MCF 10A (cell line): Measurements from ENCODE around the gene MTERF4. TPM values are rescaled to one million over a fixed set of nuclear protein-coding genes. Genes with fewer than 3 reads are reported as not detected.

Source experiments
- BruUV-seq: library from RNA; stranded (reverse); fragments of 400-500 nt; replicated peaks from 2 replicates; lab custom pipeline; 2021; lab: Mats Ljungman, UMichigan
- CTCF ChIA-PET: fragments of 300-600 bp; sonication (Branson Sonifier 250); formaldehyde crosslinking; extraction: SDS; loops from one replicate; lab custom pipeline; 2021; ENCODE audit warnings: antibody characterized with exemption, inconsistent platforms; lab: Yijun Ruan, JAX
- POLR2A ChIA-PET: fragments of 300-600, 350-650 bp; sonication (Branson Sonifier 250); formaldehyde crosslinking; extraction: SDS; loops from one replicate; lab custom pipeline; 2020; ENCODE audit warnings: antibody characterized with exemption, inconsistent platforms; lab: Yijun Ruan, JAX
- DNase-seq: peaks from one replicate; pipeline ENCODE4 v3.0.0-alpha.2; 2018; ENCODE audit not compliant: unreplicated experiment
- H3K27ac Mint-ChIP-seq: one replicate; pipeline ENCODE4 v1.8.0; 2022; ENCODE audit warnings: mild to moderate bottlenecking, low read depth, mixed read lengths; ENCODE audit not compliant: unreplicated experiment
- H3K27me3 Mint-ChIP-seq: one replicate; pipeline ENCODE4 v1.8.0; 2022; ENCODE audit warnings: mixed read lengths; ENCODE audit not compliant: insufficient read depth, unreplicated experiment
- H3K36me3 Mint-ChIP-seq: one replicate; pipeline ENCODE4 v1.8.0; 2022; ENCODE audit warnings: mild to moderate bottlenecking, moderate library complexity, mixed read lengths; ENCODE audit not compliant: insufficient read depth, unreplicated experiment
- H3K4me1 Mint-ChIP-seq: one replicate; pipeline ENCODE4 v1.8.0; 2022; ENCODE audit warnings: mixed read lengths; ENCODE audit not compliant: insufficient read depth, unreplicated experiment
- H3K4me3 Mint-ChIP-seq: one replicate; pipeline ENCODE4 v1.8.0; 2022; ENCODE audit warnings: mild to moderate bottlenecking, moderate library complexity, mixed read lengths; ENCODE audit not compliant: unreplicated experiment
- H3K9me3 Mint-ChIP-seq: one replicate; pipeline ENCODE4 v1.8.0; 2022; ENCODE audit warnings: mixed read lengths; ENCODE audit not compliant: unreplicated experiment
- CTCF ChIP-seq: fragments of 200-600 bp; IDR thresholded peaks from one replicate; pipeline ENCODE4 v1.8.0; 2022; ENCODE audit warnings: antibody characterized with exemption, mild to moderate bottlenecking; ENCODE audit not compliant: unreplicated experiment
- intact Hi-C: fragments of 100-400 bp; cut with micrococcal nuclease; formaldehyde crosslinking; loops from 2 replicates; pipeline ENCODE4 v1.14.1; 2022
- total RNA-seq: library from RNA; stranded (reverse); gene quantifications from 2 replicates; pipeline ENCODE4 v1.2.3, GENCODE V29; 2022

MTERF4 gene
- total RNA-seq, 1 experiment from 2014 or later, result 29.9 TPM

GRCh38 chr2:241092677-241093076 lies 9.4 kb downstream of the MTERF4 start:
- H3K27ac Mint-ChIP-seq, result no peak overlapping the region

GRCh38 chr2:241091734-241092445 lies 10.2 kb downstream of the MTERF4 start:
- no peak for TF ChIP-seq CTCF

More at GRCh38 chr2:241092677-241093076, 9.4 kb downstream of the MTERF4 start:
- Mint-ChIP-seq H3K36me3 (peaks cover 63% of the 10 kb centered on the region), H3K27me3 (no peaks in the 10 kb centered on the region), H3K4me1 (peaks cover 6% of the 10 kb centered on the region), H3K9me3 (no peaks in the 10 kb centered on the region), H3K4me3 (no peak overlapping the region)
- DNase-seq, result no peak
- ChIA-PET POLR2A (interaction anchor here (0.9 kb wide), 1 partner anchor 10 kb away, joined by 4 read pairs; no protein-coding TSS in a partner anchor), CTCF (no interaction called here)
- TF ChIP-seq CTCF, result no peak
- no TSS peak for BruUV-seq
- intact Hi-C loops, result no loop called here

GRCh38 chr2:241091201-241091600 lies 10.9 kb downstream of the MTERF4 start:
- peaks cover 6% of the 10 kb centered on the region for H3K4me1 Mint-ChIP-seq
- no peak for TF ChIP-seq CTCF
- intact Hi-C loops, result no loop called here
- ChIA-PET CTCF (interaction anchor here (0.6 to 1.5 kb wide), 2 partner anchors 9 to 13 kb away, joined by 3 to 4 read pairs; no protein-coding TSS in a partner anchor), POLR2A (no interaction called here)
- no peaks in the 10 kb centered on the region for H3K27me3 Mint-ChIP-seq
- no peak overlapping the region for H3K27ac Mint-ChIP-seq
- BruUV-seq, result no TSS peak
- no peaks in the 10 kb centered on the region for H3K9me3 Mint-ChIP-seq
- H3K4me3 Mint-ChIP-seq, result no peak overlapping the region
- H3K36me3 Mint-ChIP-seq, result peaks cover 64% of the 10 kb centered on the region
- DNase-seq, result no peak

More at GRCh38 chr2:241091734-241092445, 10.2 kb downstream of the MTERF4 start:
- Mint-ChIP-seq H3K27me3 (no peaks in the 10 kb centered on the region), H3K27ac (no peak overlapping the region), H3K9me3 (no peaks in the 10 kb centered on the region), H3K4me3 (no peak overlapping the region), H3K36me3 (peaks cover 64% of the 10 kb centered on the region), H3K4me1 (peaks cover 6% of the 10 kb centered on the region)
- ChIA-PET CTCF (interaction anchor here (0.6 kb wide), 1 partner anchor 9 kb away, joined by 3 read pairs; no protein-coding TSS in a partner anchor), POLR2A (no interaction called here)
- no peak for DNase-seq
- intact Hi-C loops, result no loop called here
- no TSS peak for BruUV-seq

- CTCF ChIA-PET, result no interaction called here
- POLR2A ChIA-PET, result interaction anchor here (0.7 to 0.8 kb wide), 2 partner anchors 12 to 948 kb away, joined by 3 read pairs; partner anchors contain the start of gene OTOS
Observed at GRCh38 chr2:241088791-241089732, 13.0 kb downstream of the MTERF4 start.

More at GRCh38 chr2:241088791-241089732, 13.0 kb downstream of the MTERF4 start:
- DNase-seq, result no peak
- H3K9me3 Mint-ChIP-seq, result no peaks in the 10 kb centered on the region
- no peaks in the 10 kb centered on the region for H3K4me1 Mint-ChIP-seq
- intact Hi-C loops, result no loop called here
- H3K36me3 Mint-ChIP-seq, result peaks cover 63% of the 10 kb centered on the region
- BruUV-seq, result no TSS peak
- no peaks in the 10 kb centered on the region for H3K27me3 Mint-ChIP-seq
- no peak overlapping the region for H3K27ac Mint-ChIP-seq
- no peak for TF ChIP-seq CTCF
- no peak overlapping the region for H3K4me3 Mint-ChIP-seq
